NCI-H1092 (cell line): ENCODE results near the gene ZFYVE9.

ENCODE experiments used
- DNase-seq: peaks from one replicate; lab custom pipeline; 2025; lab: John Stamatoyannopoulos, UW

ZFYVE9 gene

DNA sequence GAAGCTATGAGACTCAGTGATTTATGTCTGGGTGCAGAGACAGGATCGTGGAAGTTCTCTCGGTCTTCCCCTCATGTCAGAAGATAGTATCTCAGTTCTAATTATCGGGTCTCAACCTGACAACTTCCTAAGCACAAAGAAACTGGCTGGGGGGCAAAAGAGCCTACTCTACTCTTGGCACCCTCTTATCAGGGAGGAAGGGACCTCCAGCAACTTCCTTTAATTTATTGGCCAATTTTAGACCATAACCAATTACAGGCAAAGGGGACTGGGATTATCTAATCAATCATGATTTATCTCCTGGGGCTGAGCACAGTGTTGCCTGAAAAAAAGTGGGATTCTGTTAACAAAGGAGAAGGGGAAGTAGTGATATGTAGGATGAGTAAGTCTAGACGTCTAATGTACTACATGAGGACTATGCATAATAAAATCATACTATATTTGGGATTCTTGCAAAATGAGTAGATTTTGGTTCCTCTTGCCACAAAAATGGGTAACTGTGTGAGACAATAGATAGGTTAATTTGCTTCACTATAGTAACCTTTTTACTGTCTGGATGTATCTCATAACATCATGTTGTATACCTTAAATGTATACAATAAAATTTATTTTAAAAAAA, 98.8 kb downstream of the ZFYVE9 start:
- no peak for DNase-seq

GRCh38 chr1:52243221-52243987, 101.5 kb downstream of the ZFYVE9 start:
- DNase-seq = no peak

DNA sequence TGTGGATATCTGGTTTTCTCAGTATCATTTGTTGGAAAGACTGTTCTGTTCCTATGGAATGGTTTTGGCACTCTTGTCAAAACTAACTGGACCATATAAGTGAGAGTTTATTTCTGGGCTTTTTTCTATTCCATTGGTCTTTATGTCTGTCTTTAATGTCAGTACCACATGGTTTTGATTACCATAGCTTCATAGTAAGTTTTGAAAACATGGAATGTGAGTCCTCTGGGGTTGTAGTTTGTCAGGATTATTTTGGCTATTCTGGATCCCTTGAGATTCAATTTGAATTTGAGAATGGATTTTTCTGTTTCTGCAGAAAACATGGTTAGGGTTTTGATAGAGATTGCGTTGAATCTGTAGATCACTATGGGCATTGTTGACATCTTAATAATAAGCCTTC, 107.9 kb downstream of the ZFYVE9 start:
- DNase-seq = no peak

DNA sequence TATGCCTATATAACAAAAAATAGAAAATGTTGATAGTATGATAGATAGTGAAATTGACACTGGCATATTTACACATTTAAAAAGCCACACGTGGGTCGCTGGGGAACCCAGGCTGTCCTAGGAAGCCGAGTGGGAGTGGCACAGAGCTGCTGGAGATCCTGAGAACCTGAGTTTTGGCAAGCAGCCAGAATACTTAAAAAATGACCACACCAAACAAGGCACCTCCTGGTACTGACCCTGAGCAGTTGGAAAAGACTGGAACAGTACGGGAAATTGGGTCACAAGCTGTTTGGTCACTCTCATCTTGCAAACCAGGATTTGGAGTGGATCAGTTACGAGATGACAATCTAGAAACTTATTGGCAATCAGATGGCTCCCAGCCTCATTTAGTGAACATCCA, 111.5 kb downstream of the ZFYVE9 start:
- no peak for DNase-seq

GRCh38 chr1:52259886-52260285, 118.0 kb downstream of the ZFYVE9 start:
- no peak for DNase-seq

GRCh38 chr1:52263153-52263910, 121.4 kb downstream of the ZFYVE9 start:
- no peak for DNase-seq

- DNase-seq = no peak
These were observed 122.7 kb downstream of the ZFYVE9 start for GRCh38 chr1:52264530-52265115.

DNA sequence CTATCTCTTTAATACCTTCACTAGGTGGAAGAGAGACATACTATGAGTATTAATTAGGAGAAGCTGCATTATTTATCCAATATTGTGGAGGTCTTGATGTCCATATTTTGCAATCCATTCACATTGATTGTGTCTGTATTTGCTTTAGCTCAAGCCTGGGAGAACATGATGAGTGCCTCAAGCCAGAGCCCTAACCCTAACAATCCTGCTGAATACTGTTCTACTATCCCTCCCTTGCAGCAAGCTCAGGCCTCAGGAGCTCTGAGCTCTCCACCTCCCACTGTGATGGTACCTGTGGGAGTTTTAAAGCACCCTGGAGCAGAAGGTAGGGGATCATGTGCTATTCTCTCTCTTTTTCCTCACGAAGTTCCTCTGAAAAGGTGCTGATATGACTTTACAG, 124.6 kb downstream of the ZFYVE9 start:
- no peak for DNase-seq

DNA sequence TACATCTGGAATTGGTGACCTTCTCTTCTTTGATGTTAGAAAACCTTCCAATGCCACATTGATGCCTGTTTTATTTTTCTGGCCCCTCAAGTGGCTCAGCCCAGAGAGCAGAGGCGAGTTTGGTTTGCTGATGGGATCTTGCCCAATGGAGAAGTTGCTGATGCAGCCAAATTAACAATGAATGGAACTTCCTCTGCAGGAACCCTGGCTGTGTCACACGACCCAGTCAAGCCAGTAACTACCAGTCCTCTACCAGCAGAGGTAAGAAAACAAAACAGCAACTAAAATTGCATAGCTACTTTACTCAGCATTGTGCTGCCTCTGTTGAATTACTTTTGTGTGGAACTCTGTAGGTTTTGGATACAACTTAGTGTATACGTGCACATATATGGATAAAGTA, 126.5 kb downstream of the ZFYVE9 start:
- no peak for DNase-seq

DNA sequence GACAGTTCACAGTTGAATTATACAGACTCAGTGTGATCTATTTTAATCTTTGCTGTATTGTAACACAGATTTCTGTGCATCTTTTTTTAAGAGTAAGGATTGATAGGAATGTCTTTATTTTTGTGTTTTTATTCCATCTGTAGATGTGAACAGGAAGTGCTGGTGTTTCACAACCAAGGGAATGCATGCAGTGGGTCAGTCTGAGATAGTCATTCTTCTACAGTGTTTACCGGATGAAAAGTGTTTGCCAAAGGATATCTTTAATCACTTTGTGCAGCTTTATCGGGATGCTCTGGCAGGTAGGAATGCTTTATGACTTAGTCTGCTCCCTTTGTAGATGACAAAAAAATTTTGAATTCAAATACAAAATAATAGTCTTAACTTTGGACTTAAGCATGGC, 139.6 kb downstream of the ZFYVE9 start:
- DNase-seq = no peak

DNA sequence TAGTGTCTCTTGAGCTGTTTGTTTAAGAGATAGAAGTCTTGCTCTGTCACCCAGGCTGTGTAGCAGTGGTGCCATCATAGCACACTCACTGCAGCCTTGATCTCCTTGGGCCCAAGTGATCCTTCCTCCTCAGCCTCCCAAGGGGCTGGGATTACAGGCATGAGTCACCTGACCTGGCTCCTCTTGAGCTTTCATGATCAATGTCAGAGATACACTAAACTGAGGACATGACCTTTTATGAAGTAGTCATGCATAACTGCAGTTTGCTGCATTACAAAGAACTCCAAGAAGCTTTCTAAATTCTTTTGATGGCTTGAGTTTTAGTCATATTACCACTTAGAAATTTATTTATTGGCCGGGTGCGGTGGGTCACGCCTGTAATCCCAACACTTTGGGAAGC, 146.4 kb downstream of the ZFYVE9 start:
- DNase-seq = no peak

DNA sequence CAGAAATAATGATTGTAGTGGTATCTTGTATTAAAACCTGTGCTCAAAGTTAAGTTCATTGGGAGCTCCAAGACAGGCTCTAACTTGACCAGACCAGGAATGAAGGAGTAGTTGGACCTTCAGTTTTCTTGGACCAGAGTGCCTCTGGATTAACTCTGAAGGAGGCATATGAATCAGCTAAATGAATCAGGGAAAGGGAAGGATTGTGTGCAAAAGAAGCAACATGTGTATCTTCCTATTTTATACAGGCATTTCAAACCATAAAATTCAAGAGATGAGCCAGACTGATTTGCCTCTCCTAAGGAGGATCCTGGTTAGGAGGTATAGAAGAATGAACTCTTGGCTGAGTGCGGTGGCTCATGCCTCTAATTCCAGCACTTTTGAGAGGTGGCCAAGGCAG, 152.7 kb downstream of the ZFYVE9 start:
- DNase-seq = no peak

- DNase-seq = peak; percentile 10
These were observed 154.5 kb downstream of the ZFYVE9 start for GRCh38 chr1:52296345-52296744.

DNA sequence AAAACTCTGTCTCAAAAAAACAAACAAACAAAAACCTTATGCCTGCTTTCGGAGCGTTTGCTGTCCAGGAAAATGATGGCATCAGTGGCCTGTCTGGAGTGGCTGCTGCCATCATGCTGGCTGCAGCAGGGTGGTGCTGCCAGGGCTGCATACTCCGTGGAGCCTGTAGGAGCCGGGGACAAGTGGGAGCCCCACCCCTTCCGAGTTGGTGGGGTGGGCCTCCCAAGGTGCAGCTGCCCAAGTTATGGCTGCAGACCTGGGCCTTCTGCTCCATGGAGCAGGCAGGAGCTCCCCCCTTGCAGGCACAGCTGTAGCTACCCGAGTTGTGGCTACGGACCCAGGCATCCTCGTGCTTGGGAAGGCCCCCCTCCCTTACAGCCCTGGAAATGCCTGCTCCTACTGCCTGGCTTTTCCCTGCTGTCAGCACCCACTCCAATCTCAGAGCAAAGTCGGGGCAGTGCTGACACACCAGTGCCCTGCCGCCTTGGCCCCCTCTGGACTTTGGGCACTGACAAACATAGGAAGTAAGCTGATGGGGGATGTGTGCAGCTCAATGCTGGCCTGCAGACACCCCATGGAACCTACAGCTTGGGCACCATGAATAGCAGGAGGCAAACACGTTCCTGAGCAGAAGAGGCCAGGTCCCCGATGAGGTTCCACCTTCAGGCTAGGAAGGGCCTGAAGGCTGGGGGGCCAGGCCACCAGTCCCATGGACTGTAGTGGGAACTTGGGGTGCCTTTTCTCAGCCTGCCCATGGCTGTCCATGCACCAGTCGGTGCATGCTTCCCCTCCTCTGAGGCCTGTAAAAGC, 163.7 kb downstream of the ZFYVE9 start:
- DNase-seq = no peak

DNA sequence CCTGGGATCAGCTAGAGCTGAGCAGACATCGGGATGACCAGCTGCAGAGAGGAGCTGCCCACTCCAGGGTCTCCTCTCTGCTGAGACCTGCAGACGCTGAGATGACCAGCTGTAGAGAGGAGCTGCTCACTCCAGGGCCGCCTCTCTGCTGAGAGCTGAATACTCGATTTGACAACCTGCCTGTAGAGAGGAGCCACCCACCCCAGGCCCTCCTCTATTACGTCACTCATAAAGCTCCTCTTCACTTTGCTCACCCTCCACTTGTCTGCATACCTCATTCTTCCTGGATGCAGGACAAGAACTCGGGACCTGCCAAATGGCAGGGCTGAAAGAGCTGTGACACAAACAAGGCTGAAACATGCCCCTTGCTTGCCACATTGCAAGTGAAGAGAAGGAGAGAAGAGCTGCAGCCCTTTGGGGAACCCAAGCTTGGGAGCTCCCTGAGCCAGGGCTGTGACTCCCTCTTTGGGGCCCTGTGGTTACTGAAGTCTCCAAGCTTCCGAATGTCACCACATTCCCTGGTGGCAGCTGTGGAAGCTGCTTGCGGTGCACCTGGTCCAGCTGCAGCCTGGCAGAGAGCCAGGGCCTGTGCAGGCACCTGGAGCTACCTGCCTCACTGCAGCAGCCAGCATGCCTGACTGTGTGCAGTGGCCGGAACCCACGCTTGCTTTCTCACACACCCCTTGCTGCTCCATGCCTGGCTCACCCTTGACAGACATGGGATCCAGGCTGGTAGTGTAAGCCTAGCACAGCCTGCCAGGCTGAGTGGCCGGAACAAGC, 164.5 kb downstream of the ZFYVE9 start:
- DNase-seq = no peak

DNA sequence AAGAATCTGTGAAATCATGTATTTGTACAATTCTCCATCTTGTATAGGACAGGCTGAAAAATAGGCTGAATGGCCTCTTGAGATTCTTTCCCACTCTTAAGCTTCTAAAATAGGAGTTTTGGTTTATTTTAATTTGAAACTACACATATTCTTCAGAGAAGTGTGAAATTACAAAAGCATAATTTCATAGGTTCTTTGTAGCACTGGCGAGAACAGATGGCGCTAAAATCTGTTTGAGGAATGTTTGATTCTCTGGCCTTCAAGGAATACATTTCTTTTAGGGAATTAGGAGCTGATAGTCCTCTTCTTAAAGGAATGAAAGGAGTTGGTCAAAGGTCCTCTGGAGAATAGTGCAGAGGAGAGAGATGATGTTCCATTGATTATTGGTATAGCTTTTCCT, 179.2 kb downstream of the ZFYVE9 start:
- no peak for DNase-seq

GRCh38 chr1:52323731-52324130, 181.8 kb downstream of the ZFYVE9 start:
- DNase-seq = no peak

GRCh38 chr1:52325786-52326185, 183.9 kb downstream of the ZFYVE9 start:
- no peak for DNase-seq

- no peak for DNase-seq
These were observed 186.7 kb downstream of the ZFYVE9 start for GRCh38 chr1:52328615-52329014.

DNA sequence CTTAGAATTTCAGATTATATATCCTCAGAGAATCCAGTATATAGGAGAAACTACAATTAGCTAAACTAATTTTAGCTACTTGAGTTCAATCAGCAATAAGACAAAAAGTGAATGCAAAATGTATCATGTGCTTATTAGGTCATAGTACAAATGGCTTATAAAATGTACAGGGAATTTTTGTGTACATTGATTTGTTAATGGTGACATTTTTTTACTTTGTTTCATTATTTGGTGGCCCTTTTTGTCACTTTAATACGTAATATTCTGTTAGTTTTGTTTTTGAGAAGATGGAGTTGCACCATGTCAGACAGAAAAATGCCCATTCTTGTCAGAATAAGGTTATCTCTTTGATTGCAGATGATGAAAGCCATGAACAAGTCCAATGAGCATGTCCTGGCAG, 190.5 kb downstream of the ZFYVE9 start:
- DNase-seq = no peak

GRCh38 chr1:52334906-52335528, 193.1 kb downstream of the ZFYVE9 start:
- DNase-seq = no peak
